GM23338 (cell line): ENCODE measurements around the gene ZBTB37.

ENCODE experiments used
- CTCF ChIP-seq, 2 experiments: fragments of 200-600 bp in 1 of 2; sonication (generic) in 1 of 2; conservative IDR thresholded peaks; 2 replicates each; pipeline versions ENCODE4 v1.5.1 to v1.6.1; 2016 to 2017; ENCODE audit warnings: antibody characterized with exemption in 2 of 2, low read depth in 2 of 2, mild to moderate bottlenecking in 2 of 2, moderate library complexity in 1 of 2
- ETS1 ChIP-seq: IDR thresholded peaks from 2 replicates; pipeline ENCODE4 v1.6.1; 2016; ENCODE audit warnings: antibody characterized with exemption
- EZH2 ChIP-seq: fragments of 200-600 bp; sonication (generic); IDR thresholded peaks from one replicate; pipeline ENCODE4 v1.8.0; 2017; ENCODE audit warnings: antibody characterized with exemption, mild to moderate bottlenecking, low read depth; ENCODE audit not compliant: unreplicated experiment
- EZH2phosphoT487 ChIP-seq: fragments of 200-600 bp; sonication (generic); IDR thresholded peaks from one replicate; pipeline ENCODE4 v1.8.1; 2018; ENCODE audit warnings: antibody characterized with exemption; ENCODE audit not compliant: unreplicated experiment
- JUNB ChIP-seq: IDR thresholded peaks from one replicate; pipeline ENCODE4 v1.6.1; 2016; ENCODE audit warnings: antibody characterized with exemption; ENCODE audit not compliant: unreplicated experiment
- NANOG ChIP-seq: IDR thresholded peaks from 2 replicates; pipeline ENCODE4 v1.6.1; 2016; ENCODE audit warnings: antibody characterized with exemption, borderline replicate concordance
- POLR2AphosphoS5 ChIP-seq: IDR thresholded peaks from 2 replicates; pipeline ENCODE4 v1.6.1; 2016; ENCODE audit warnings: antibody characterized with exemption, low read depth
- REST ChIP-seq: IDR thresholded peaks from one replicate; pipeline ENCODE4 v1.6.1; 2018; ENCODE audit warnings: antibody characterized with exemption; ENCODE audit not compliant: unreplicated experiment
- STAT1 ChIP-seq: IDR thresholded peaks from one replicate; pipeline ENCODE4 v1.6.1; 2016; ENCODE audit warnings: antibody characterized with exemption; ENCODE audit not compliant: unreplicated experiment
- ZNF331 ChIP-seq: fragments of 250-450 bp; sonication (Bioruptor Pico); IDR thresholded peaks from 2 replicates; pipeline ENCODE4 v1.5.0; 2020; ENCODE audit warnings: low read depth, mild to moderate bottlenecking, moderate library complexity
- ZNF462 ChIP-seq: fragments of 250-450 bp; sonication (Bioruptor Pico); IDR thresholded peaks from 2 replicates; pipeline ENCODE4 v1.5.0; 2020; ENCODE audit warnings: mild to moderate bottlenecking, moderate library complexity

- no peak for TF ChIP-seq CTCF (conservative IDR thresholded peaks at IDR 0.05; ENCODE audit: low read depth in 2 of 2)
- TF ChIP-seq POLR2AphosphoS5: no peak
- no peak for TF ChIP-seq EZH2
- TF ChIP-seq ZNF331 (CRISPR knock-in tag): no peak
- TF ChIP-seq ZNF462 (CRISPR knock-in tag): no peak
- TF ChIP-seq REST: no peak
- TF ChIP-seq JUNB: no peak
- TF ChIP-seq EZH2phosphoT487: no peak
- TF ChIP-seq NANOG: no peak
- no peak for TF ChIP-seq STAT1
- TF ChIP-seq ETS1: no peak
Measured at GRCh38 chr1:173900992-173901391, 32.8 kb downstream of the ZBTB37 start.
